Testis (tissue), 3 donors: ENCODE measurements around the gene APOD. TPM values are rescaled to one million over a fixed set of nuclear protein-coding genes. Genes with fewer than 3 reads are reported as not detected.
A peak's percentile ranks its signal among the peaks of the same experiment; 100 is the strongest.
"Not testable (repeated sequence)": the region's sequence is repeated elsewhere in the genome, so short reads cannot be mapped to it uniquely, and the experiment has no call there.

Experiments
- DNase-seq: peaks from one replicate; pipeline ENCODE4 v3.0.0-alpha.2; 2019
- H3K27ac ChIP-seq, 2 donors: fragments of 200-600 bp; sonication (generic); one replicate each; pipeline ENCODE4 v1.5.1; 2019
- H3K27me3 ChIP-seq: fragments of 200-600 bp; sonication (generic); one replicate; pipeline ENCODE4 v1.5.1; 2019
- H3K36me3 ChIP-seq: fragments of 200-600 bp; sonication (generic); one replicate; pipeline ENCODE4 v1.5.1; 2017; ENCODE audit warnings: low read depth; ENCODE audit errors: missing control alignments
- H3K4me1 ChIP-seq: fragments of 200-600 bp; sonication (generic); one replicate; pipeline ENCODE4 v1.5.1; 2019
- H3K4me3 ChIP-seq, 2 donors: fragments of 200-600 bp; sonication (generic); one replicate each; pipeline ENCODE4 v1.5.1; 2017 to 2019
- H3K9me3 ChIP-seq: fragments of 200-600 bp; sonication (generic); one replicate; pipeline ENCODE4 v1.5.1; 2017
- POLR2A ChIP-seq: fragments of 450-650 bp; IDR thresholded peaks from one replicate; pipeline ENCODE4 v1.6.1; 2017; ENCODE audit warnings: antibody characterized with exemption, mild to moderate bottlenecking, moderate library complexity
- WGBS, 2 donors: methylation state at CpG; one replicate each; pipeline ENCODE4 v1.1.5; 2018; 5-methylcytosine and 5-hydroxymethylcytosine counted together
- intact Hi-C: fragments of 100-400 bp; cut with DNase I; formaldehyde crosslinking; loops from one replicate; pipeline ENCODE4 v1.15.1; 2023; ENCODE audit warnings: low total_unique reads
- polyA plus RNA-seq: library from polyadenylated mRNA; stranded (reverse); fragments of 350-450 nt; fragmentation: Illumina TruSeq; extraction: RNeasy Lipid Tissue Mini Kit (QIAGEN cat#74804); gene quantifications from one replicate; pipeline ENCODE4 v1.2.3, GENCODE V29; 2014; ENCODE audit warnings: low read depth, low replicate concordance; ENCODE audit not compliant: insufficient read depth
- total RNA-seq, 2 donors: library from RNA; depleted of rRNA; stranded (reverse); fragments of >200 nt; gene quantifications; one replicate each; pipeline ENCODE4 v1.2.3, GENCODE V29; 2016
- TF ChIP-seq, protein P1 (sequence below), 3 experiments: fragments of 450-650 bp in 2 of 3; fragments of 200-600 bp in 1 of 3; sonication (generic) in 1 of 3; IDR thresholded peaks; one replicate each; pipeline ENCODE4 v1.5.1; 2016 to 2019; ENCODE audit warnings: antibody characterized with exemption in 3 of 3, mild to moderate bottlenecking in 2 of 3, moderate library complexity in 1 of 3

APOD gene
- total and polyA plus RNA-seq, 3 donors from 2014 or later, result 55.0 to 99.8 (median 83.9) TPM

GRCh38 chr3:195616681-195617080 lies 32.9 kb upstream of the APOD start:
- Histone ChIP-seq H3K4me1 (peaks cover 3% of the 10 kb centered on the region), H3K27me3 (no peaks in the 10 kb centered on the region), H3K4me3 (no peak overlapping the region), H3K36me3 (no peaks in the 10 kb centered on the region), H3K9me3 (no peaks in the 10 kb centered on the region), H3K27ac (no peak overlapping the region)
- 88 to 98% methylated on average over 7 to 9 of the region's 9 CpGs for WGBS, 2 donors
- intact Hi-C loops, result no loop called here
- DNase-seq, result no peak
- TF ChIP-seq, protein P1, sequence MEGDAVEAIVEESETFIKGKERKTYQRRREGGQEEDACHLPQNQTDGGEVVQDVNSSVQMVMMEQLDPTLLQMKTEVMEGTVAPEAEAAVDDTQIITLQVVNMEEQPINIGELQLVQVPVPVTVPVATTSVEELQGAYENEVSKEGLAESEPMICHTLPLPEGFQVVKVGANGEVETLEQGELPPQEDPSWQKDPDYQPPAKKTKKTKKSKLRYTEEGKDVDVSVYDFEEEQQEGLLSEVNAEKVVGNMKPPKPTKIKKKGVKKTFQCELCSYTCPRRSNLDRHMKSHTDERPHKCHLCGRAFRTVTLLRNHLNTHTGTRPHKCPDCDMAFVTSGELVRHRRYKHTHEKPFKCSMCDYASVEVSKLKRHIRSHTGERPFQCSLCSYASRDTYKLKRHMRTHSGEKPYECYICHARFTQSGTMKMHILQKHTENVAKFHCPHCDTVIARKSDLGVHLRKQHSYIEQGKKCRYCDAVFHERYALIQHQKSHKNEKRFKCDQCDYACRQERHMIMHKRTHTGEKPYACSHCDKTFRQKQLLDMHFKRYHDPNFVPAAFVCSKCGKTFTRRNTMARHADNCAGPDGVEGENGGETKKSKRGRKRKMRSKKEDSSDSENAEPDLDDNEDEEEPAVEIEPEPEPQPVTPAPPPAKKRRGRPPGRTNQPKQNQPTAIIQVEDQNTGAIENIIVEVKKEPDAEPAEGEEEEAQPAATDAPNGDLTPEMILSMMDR (IDR thresholded peaks at IDR 0.05), result no peak
- TF ChIP-seq POLR2A, result no peak

DNA sequence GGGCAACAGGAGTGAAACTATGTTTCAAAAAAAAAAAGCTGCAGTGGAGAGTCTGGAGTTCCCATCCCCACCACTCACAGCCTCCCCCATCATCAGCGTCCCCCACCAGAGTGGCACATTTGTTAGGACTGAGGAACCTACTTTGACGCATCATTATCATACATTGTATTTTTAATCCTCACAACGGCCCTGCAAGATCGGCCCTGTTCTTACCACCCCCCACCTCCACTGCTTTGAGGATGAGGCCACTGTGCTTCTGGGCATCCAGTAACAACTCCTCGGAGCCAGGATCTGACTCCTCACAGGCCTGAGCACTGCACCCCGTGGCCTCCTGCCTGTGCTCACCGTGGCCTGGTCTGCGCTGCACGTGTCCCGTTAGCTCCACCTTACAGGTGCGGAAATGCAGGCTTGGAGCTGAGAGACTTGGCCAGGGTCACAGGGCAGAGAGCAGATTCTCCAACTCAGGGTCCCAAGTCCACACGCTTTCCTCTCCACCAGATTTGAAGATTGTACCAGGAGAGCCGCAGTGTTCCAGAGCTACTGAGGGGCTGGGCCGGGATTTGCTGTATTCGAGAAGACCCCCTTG lies 32.3 kb upstream of the APOD start:
- H3K27me3 ChIP-seq, H3K9me3 ChIP-seq, H3K4me1 ChIP-seq, intact Hi-C loops, DNase-seq, H3K4me3 ChIP-seq, H3K36me3 ChIP-seq, H3K27ac ChIP-seq: not testable (repeated sequence)
- 61 to 80% methylated on average over 3 to 6 of the region's 15 CpGs for WGBS, 2 donors

- DNase-seq, H3K36me3 ChIP-seq, H3K27ac ChIP-seq, H3K9me3 ChIP-seq, H3K4me1 ChIP-seq, intact Hi-C loops, H3K4me3 ChIP-seq, H3K27me3 ChIP-seq: not testable (repeated sequence)
- WGBS, 2 donors, result 93% methylated on average over 10 to 14 of the region's 16 CpGs
Measured at GRCh38 chr3:195614672-195615504, 31.1 kb upstream of the APOD start.

DNA sequence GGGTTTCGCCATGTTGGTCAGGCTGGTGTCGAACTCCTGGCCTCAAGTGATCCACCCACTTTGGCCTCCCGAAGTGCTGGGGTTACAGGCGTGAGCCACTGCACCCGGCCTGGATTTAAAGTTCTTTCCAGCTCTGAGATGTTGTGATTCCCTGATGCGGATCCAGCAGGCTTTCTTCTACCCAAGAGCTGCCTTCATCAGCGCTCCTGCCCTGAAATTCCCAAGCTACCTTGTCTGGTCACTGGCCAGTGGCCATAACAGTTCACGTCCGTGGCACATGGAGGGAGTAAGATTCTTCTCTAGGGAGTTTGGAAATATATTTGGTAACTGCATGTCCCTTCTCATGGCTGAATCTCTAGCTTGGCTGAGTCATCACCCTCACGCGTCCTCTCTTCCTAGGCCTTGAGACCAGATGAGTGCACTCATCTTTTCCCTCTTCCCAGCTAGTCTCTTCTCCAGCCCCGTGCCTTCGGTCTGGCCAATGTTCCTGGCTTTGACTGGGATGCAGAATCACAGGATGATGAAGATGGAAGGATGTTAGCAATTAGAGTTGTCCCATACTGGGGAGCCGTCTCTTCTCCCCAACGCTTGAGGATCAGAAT lies 29.8 kb upstream of the APOD start:
- Histone ChIP-seq H3K4me1 (peaks cover 6% of the 10 kb centered on the region), H3K9me3 (no peaks in the 10 kb centered on the region), H3K36me3 (no peaks in the 10 kb centered on the region), H3K4me3 (no peak overlapping the region), H3K27ac (no peak overlapping the region), H3K27me3 (no peaks in the 10 kb centered on the region)
- intact Hi-C loops, result no loop called here
- TF ChIP-seq, protein P1 (IDR thresholded peaks at IDR 0.05), result no peak
- TF ChIP-seq POLR2A, result no peak
- DNase-seq, result no peak
- WGBS, 2 donors, result 68 to 76% methylated on average over 15 of the region's 15 CpGs

GRCh38 chr3:195612075-195612800 lies 28.5 kb upstream of the APOD start:
- Histone ChIP-seq H3K27ac (peak overlapping the region; percentile 4 to 11), H3K4me3 (no peak overlapping the region), H3K4me1 (peaks cover 6% of the 10 kb centered on the region), H3K9me3 (no peaks in the 10 kb centered on the region), H3K36me3 (no peaks in the 10 kb centered on the region), H3K27me3 (no peaks in the 10 kb centered on the region)
- DNase-seq, result peak; percentile 52
- TF ChIP-seq, protein P1 (IDR thresholded peaks at IDR 0.05), result no peak
- TF ChIP-seq POLR2A, result no peak
- WGBS, 2 donors, result 41 to 66% methylated on average over 8 of the region's 8 CpGs
- intact Hi-C loops, result no loop called here
